Peyer's patch (tissue), 4 donors: Measurements from ENCODE around the gene ATP6V1F.

Experiments used
- POLR2A ChIP-seq, 2 donors: fragments of 450-650 bp; IDR thresholded peaks; one replicate each; pipeline ENCODE4 v1.5.1; 2017; ENCODE audit warnings: antibody characterized with exemption in 2 of 2, mild to moderate bottlenecking in 2 of 2, moderate library complexity in 2 of 2
- TF ChIP-seq, protein P1 (sequence below), 6 experiments: fragments of 450-650 bp in 4 of 6; fragments of 200-600 bp in 2 of 6; sonication (generic) in 1 of 6; IDR thresholded peaks; one replicate each; pipeline ENCODE4 v1.5.1; 2017 to 2019; ENCODE audit warnings: antibody characterized with exemption in 6 of 6, mild to moderate bottlenecking in 3 of 6, moderate library complexity in 1 of 6

DNA sequence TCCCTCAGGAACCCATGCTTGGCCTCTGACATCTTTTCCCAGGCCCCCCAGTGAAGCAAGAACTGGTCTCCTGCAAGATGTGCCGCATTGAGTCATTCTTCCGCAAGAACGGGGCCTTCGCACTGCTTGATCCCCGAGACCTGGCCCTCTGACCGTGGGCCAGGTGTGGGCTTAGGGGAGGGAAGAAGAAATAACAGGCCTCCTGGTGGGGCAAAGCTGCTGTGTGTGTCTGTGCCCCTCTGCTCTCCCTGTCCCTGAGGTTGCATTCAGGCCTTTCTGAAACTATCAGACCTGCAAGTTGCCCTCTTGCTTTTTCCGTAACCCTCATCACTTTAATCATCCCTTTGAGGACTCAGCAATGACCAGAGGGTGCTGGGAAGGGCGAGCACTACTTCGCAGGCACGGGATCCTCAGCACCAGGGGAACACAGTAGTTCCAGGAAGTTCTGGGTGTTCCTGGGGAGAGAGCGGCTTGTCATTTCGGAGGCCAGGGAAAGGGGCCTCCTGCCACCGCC lies 6.0 kb downstream of the ATP6V1F start:
- TF ChIP-seq, protein P1, sequence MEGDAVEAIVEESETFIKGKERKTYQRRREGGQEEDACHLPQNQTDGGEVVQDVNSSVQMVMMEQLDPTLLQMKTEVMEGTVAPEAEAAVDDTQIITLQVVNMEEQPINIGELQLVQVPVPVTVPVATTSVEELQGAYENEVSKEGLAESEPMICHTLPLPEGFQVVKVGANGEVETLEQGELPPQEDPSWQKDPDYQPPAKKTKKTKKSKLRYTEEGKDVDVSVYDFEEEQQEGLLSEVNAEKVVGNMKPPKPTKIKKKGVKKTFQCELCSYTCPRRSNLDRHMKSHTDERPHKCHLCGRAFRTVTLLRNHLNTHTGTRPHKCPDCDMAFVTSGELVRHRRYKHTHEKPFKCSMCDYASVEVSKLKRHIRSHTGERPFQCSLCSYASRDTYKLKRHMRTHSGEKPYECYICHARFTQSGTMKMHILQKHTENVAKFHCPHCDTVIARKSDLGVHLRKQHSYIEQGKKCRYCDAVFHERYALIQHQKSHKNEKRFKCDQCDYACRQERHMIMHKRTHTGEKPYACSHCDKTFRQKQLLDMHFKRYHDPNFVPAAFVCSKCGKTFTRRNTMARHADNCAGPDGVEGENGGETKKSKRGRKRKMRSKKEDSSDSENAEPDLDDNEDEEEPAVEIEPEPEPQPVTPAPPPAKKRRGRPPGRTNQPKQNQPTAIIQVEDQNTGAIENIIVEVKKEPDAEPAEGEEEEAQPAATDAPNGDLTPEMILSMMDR (IDR thresholded peaks at IDR 0.05): no peak
- TF ChIP-seq POLR2A (IDR thresholded peaks at IDR 0.05): no peak
